B cell (primary cell): ENCODE measurements around the gene LRIG1. TPM values are rescaled to one million over a fixed set of nuclear protein-coding genes. Genes with fewer than 3 reads are reported as not detected.

Experiments used
- ATAC-seq: fragments of 200-7000 bp; cut with Tn5 transposase; one replicate; pipeline ENCODE4 v1.10.0; 2021; ENCODE audit warnings: low read depth, mild to moderate bottlenecking, moderate number of reproducible peaks, moderate library complexity
- CTCF ChIA-PET: fragments of 350-600 bp; sonication (Branson Sonifier 250); formaldehyde crosslinking; loops from one replicate; lab custom pipeline; 2021; ENCODE audit warnings: antibody characterized with exemption, inconsistent platforms; lab: Charles Lee
- POLR2A ChIA-PET: fragments of 350-600 bp; sonication (Branson Sonifier 250); formaldehyde crosslinking; loops from one replicate; lab custom pipeline; 2021; ENCODE audit warnings: antibody characterized with exemption; lab: Charles Lee
- DNase-seq: peaks from one replicate; pipeline ENCODE4 v3.0.0; 2013
- H2AFZ ChIP-seq: 2 replicates; pipeline ENCODE4 v1.6.1; 2012; ENCODE audit warnings: mild to moderate bottlenecking, low read depth, low read length; ENCODE audit not compliant: insufficient read depth, poor library complexity, severe bottlenecking
- H3K27ac ChIP-seq, 2 donors: 1 replicate in 1 of 2; 2 replicates in 1 of 2; pipeline ENCODE4 v1.5.1; 2012 to 2013; ENCODE audit warnings: low read length in 2 of 2, mild to moderate bottlenecking in 2 of 2, moderate library complexity in 1 of 2
- H3K27me3 ChIP-seq, 4 experiments: fragments of 200-600 bp in 1 of 4; sonication (generic) in 1 of 4; replicated peaks in 1 of 4; 1 replicate in 2 of 4; 2 replicates in 2 of 4; pipeline versions ENCODE4 v1.6.1 to v1.7.0; 2013 to 2016; ENCODE audit warnings: low read length in 3 of 4, mild to moderate bottlenecking in 2 of 4, mixed read lengths in 1 of 4, moderate library complexity in 1 of 4; ENCODE audit not compliant: insufficient read depth in 4 of 4, control insufficient read depth in 3 of 4; ENCODE audit errors: control extremely low read depth in 1 of 4
- H3K36me3 ChIP-seq, 2 experiments: replicated peaks in 1 of 2; 1 replicate in 1 of 2; 2 replicates in 1 of 2; pipeline versions ENCODE4 v1.6.1 to v1.7.1; 2013; ENCODE audit warnings: low read length in 1 of 2; ENCODE audit not compliant: insufficient read depth in 2 of 2, control insufficient read depth in 1 of 2; ENCODE audit errors: control extremely low read depth in 1 of 2, extremely low read depth in 1 of 2
- H3K4me1 ChIP-seq, 2 donors: fragments of 200-600 bp in 1 of 2; sonication (generic) in 1 of 2; 1 replicate in 1 of 2; 2 replicates in 1 of 2; pipeline versions ENCODE4 v1.5.1 to v1.6.1; 2013 to 2017; ENCODE audit warnings: low read length in 2 of 2; ENCODE audit not compliant: control insufficient read depth in 2 of 2, insufficient read depth in 2 of 2
- H3K4me2 ChIP-seq: replicated peaks from 2 replicates; pipeline ENCODE3; 2012; ENCODE audit warnings: mild to moderate bottlenecking, low read depth, low read length; ENCODE audit not compliant: poor library complexity, severe bottlenecking
- H3K4me3 ChIP-seq, 5 experiments: fragments of 200-600 bp in 1 of 5; sonication (generic) in 1 of 5; 1 replicate in 3 of 5; 2 replicates in 2 of 5; pipeline versions ENCODE4 v1.5.1 to v1.7.0; 2011 to 2016; ENCODE audit warnings: low read length in 4 of 5, mild to moderate bottlenecking in 4 of 5, low read depth in 2 of 5, control low read depth in 1 of 5, moderate library complexity in 1 of 5; ENCODE audit not compliant: insufficient read depth in 1 of 5; ENCODE audit errors: control extremely low read depth in 1 of 5, extremely low read depth in 1 of 5
- H3K79me2 ChIP-seq: fragments of 200-600 bp; sonication (generic); one replicate; pipeline ENCODE4 v1.6.0; 2016; ENCODE audit warnings: low read length; ENCODE audit not compliant: control insufficient read depth, insufficient read depth
- H3K9ac ChIP-seq: fragments of 200-600 bp; sonication (generic); 2 replicates; pipeline ENCODE4 v1.6.1; 2017; ENCODE audit warnings: mild to moderate bottlenecking, low read length, moderate library complexity
- H3K9me3 ChIP-seq, 3 donors: one replicate each; pipeline versions ENCODE4 v1.6.1 to v1.7.1; 2013; ENCODE audit warnings: low read length in 2 of 3; ENCODE audit not compliant: control insufficient read depth in 2 of 3, insufficient read depth in 1 of 3; ENCODE audit errors: control extremely low read depth in 1 of 3
- H4K20me1 ChIP-seq: 2 replicates; pipeline ENCODE4 v1.6.0; 2012; ENCODE audit warnings: mild to moderate bottlenecking, low read length; ENCODE audit not compliant: insufficient read depth, control insufficient read depth, poor library complexity, severe bottlenecking
- H3K27ac Mint-ChIP-seq: one replicate; pipeline ENCODE4 v1.8.0; 2021; ENCODE audit warnings: mixed read lengths
- H3K27me3 Mint-ChIP-seq: one replicate; pipeline ENCODE4 v1.8.0; 2021; ENCODE audit warnings: mixed read lengths
- H3K4me1 Mint-ChIP-seq: one replicate; pipeline ENCODE4 v1.8.0; 2021; ENCODE audit warnings: mixed read lengths
- H3K4me3 Mint-ChIP-seq: one replicate; pipeline ENCODE4 v1.8.0; 2021; ENCODE audit warnings: mixed read lengths
- H3K9me3 Mint-ChIP-seq: one replicate; pipeline ENCODE4 v1.8.0; 2022; ENCODE audit warnings: mixed read lengths; ENCODE audit not compliant: insufficient read depth
- CTCF ChIP-seq: fragments of 200-600 bp; IDR thresholded peaks from one replicate; pipeline ENCODE4 v1.8.0; 2022; ENCODE audit warnings: antibody characterized with exemption, mild to moderate bottlenecking
- EZH2 ChIP-seq: IDR thresholded peaks from 2 replicates; pipeline ENCODE4 v1.6.1; 2012; ENCODE audit warnings: borderline replicate concordance, low read depth, mild to moderate bottlenecking, moderate library complexity, low read length; ENCODE audit not compliant: insufficient read depth, poor library complexity, severe bottlenecking
- WGBS: methylation state at CpG from one replicate; pipeline ENCODE4 v1.1.5; 2013; ENCODE audit warnings: missing lambda C conversion rate; ENCODE audit not compliant: insufficient coverage; 5-methylcytosine and 5-hydroxymethylcytosine counted together
- intact Hi-C: fragments of 100-400 bp; cut with micrococcal nuclease; formaldehyde crosslinking; loops from one replicate; pipeline ENCODE4 v1.10.0; 2022
- polyA plus RNA-seq: library from polyadenylated mRNA; depleted of rRNA; stranded (reverse); fragments of >200 nt; gene quantifications from 2 replicates; pipeline ENCODE4 v1.2.3, GENCODE V29; 2012
- total RNA-seq, 2 donors: library from RNA; stranded (reverse); fragments of 120-200 nt in 1 of 2; gene quantifications; 1 replicate in 1 of 2; 2 replicates in 1 of 2; pipeline versions ENCODE4 v1.2.3 to v1.2.4, GENCODE V29; 2013 to 2022

Gene LRIG1
- total and polyA plus RNA-seq, 2 donors (not counting 1 experiment from before 2014, with no cell fraction given), result 9.2 to 12.4 TPM

- no peak for ATAC-seq
- H3K27me3 Mint-ChIP-seq, result peaks cover 3% of the 10 kb centered on the region
- 57% methylated on average over 13 of the region's 13 CpGs for WGBS
- Histone ChIP-seq H3K36me3 (no peaks in the 10 kb centered on the region), H3K27ac (no peak overlapping the region), H3K9me3 (peaks cover 0 to 6% (median 4%) of the 10 kb centered on the region in 3 donors), H2AFZ (peak overlapping the region; percentile 10), H3K27me3 (peaks cover 0 to 8% (median 0%) of the 10 kb centered on the region in 4 experiments), H4K20me1 (no peaks in the 10 kb centered on the region), H3K9ac (no peak overlapping the region), H3K79me2 (peaks cover 7% of the 10 kb centered on the region), H3K4me3 (no peak overlapping the region), H3K4me2 (no peak overlapping the region), H3K4me1 (peaks cover 26 to 33% of the 10 kb centered on the region in 2 donors)
- H3K4me3 Mint-ChIP-seq, result peak overlapping the region; percentile 15
- ChIA-PET CTCF (interaction anchor here (0.8 to 1.2 kb wide), 3 partner anchors 8 to 76 kb away, joined by 3 to 4 read pairs (median 3); no protein-coding TSS in a partner anchor), POLR2A (interaction anchor here (1.0 kb wide), 1 partner anchor 11 kb away, joined by 3 read pairs; no protein-coding TSS in a partner anchor)
- no peak for TF ChIP-seq EZH2
- no peak for TF ChIP-seq CTCF
- peaks cover 40% of the 10 kb centered on the region for H3K4me1 Mint-ChIP-seq
- intact Hi-C loops, result no loop called here
- peaks cover 3% of the 10 kb centered on the region for H3K9me3 Mint-ChIP-seq
- no peak overlapping the region for H3K27ac Mint-ChIP-seq
- DNase-seq, result no peak
These were observed 17.4 kb downstream of the LRIG1 start for GRCh38 chr3:66483409-66483906.

GRCh38 chr3:66483006-66483405 lies 17.8 kb downstream of the LRIG1 start:
- peaks cover 0 to 6% (median 4%) of the 10 kb centered on the region in 3 donors for H3K9me3 ChIP-seq
- peak overlapping the region; percentile 10 for H2AFZ ChIP-seq
- no peak for DNase-seq
- no peak overlapping the region for H3K9ac ChIP-seq
- H3K27ac Mint-ChIP-seq, result no peak overlapping the region
- no peak overlapping the region for H3K4me2 ChIP-seq
- no peak overlapping the region for H3K27ac ChIP-seq
- H3K4me3 Mint-ChIP-seq, result peak overlapping the region; percentile 15
- peaks cover 3% of the 10 kb centered on the region for H3K27me3 Mint-ChIP-seq
- TF ChIP-seq EZH2 (no peak), CTCF (no peak)
- H3K4me1 Mint-ChIP-seq, result peaks cover 40% of the 10 kb centered on the region
- no peaks in the 10 kb centered on the region for H4K20me1 ChIP-seq
- ChIA-PET POLR2A (no interaction called here), CTCF (interaction anchor here (0.8 to 1.2 kb wide), 2 partner anchors 8 to 76 kb away, joined by 3 to 4 read pairs; no protein-coding TSS in a partner anchor)
- H3K4me1 ChIP-seq, result peaks cover 26 to 33% of the 10 kb centered on the region in 2 donors
- peaks cover 0 to 8% (median 0%) of the 10 kb centered on the region in 4 experiments for H3K27me3 ChIP-seq
- H3K36me3 ChIP-seq, result no peaks in the 10 kb centered on the region
- WGBS, result 79% methylated on average over 4 of the region's 4 CpGs
- H3K79me2 ChIP-seq, result peaks cover 10% of the 10 kb centered on the region
- no peak overlapping the region for H3K4me3 ChIP-seq
- intact Hi-C loops, result no loop called here
- ATAC-seq, result no peak
- peaks cover 3% of the 10 kb centered on the region for H3K9me3 Mint-ChIP-seq
